ENCODE measurements around the gene KCNA2. TPM values are rescaled to one million over a fixed set of nuclear protein-coding genes. Genes with fewer than 3 reads are reported as not detected.

The KCNA2 gene
- total RNA-seq, 2 experiments from 2014 or later: 0.13 to 0.15 TPM

DNA sequence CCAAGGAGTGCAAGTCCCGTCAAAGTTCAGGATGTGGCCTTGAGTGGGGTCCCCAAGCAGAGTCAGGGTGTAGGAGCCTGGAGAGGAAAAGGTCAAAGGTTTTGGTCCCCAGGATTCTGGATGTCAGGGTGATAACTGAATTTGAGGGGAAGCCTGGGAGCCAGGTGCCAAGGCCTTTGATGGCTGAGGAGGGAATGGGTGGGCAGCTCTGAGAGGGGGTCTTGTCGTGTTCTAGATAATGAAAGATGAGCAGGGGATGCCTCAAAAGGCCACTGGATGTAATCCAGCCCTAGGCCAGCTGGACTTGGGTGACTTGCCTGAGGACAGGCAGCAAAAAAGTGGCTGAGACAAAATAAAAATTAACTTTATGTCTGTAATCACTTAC, 27.5 kb upstream of the KCNA2 start:
- ChIA-PET CTCF (interaction anchor here (2.0 to 5.8 kb wide), 4 partner anchors 13 to 147 kb away, joined by 10 to 37 read pairs (median 16); no protein-coding TSS in a partner anchor), POLR2A (no interaction called here)

DNA sequence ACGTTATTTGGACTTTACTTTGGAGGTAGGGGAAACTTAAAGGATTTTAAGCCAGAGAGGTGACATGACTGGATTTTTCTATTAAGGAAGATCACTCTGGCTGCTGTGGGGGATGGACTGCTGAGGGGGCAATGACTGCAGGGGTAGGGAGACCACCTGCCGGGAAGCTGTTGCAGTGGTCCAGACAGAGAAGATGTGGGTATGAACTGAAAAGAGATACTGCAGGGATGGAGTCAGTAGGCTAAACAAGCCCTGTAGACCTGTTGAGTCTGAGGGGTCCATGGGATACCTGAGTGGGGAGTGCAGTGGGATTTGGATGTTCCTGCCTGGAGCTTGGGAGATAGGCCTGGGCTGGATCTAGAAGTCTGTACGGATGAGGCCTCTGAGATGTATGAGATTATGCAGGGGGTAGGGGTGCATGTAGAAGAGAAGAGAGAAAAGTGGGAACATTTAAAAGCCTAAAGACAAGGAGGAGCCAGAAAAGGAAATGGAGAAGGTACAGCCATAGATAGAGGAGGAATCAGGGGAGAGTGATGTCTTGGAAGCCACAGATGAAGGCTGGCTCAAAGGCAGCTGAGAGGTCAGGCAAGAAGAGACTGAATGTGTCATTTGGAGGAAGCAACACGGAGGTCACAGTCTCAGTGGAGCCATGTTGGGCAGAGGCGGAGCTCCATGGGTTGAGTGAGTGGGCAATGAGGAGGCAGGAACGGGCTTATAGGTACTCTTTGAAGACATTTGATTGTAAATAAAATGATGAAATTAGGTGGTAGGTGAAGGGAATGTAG, 25.9 kb upstream of the KCNA2 start:
- CTCF ChIA-PET: interaction anchor here (1.0 to 4.5 kb wide), 6 partner anchors 9 to 149 kb away, joined by 3 to 27 read pairs (median 6); partner anchors contain the start of gene KCNA3
- POLR2A ChIA-PET: interaction anchor here (0.8 kb wide), 1 partner anchor 16 kb away, joined by 3 read pairs; no protein-coding TSS in a partner anchor

DNA sequence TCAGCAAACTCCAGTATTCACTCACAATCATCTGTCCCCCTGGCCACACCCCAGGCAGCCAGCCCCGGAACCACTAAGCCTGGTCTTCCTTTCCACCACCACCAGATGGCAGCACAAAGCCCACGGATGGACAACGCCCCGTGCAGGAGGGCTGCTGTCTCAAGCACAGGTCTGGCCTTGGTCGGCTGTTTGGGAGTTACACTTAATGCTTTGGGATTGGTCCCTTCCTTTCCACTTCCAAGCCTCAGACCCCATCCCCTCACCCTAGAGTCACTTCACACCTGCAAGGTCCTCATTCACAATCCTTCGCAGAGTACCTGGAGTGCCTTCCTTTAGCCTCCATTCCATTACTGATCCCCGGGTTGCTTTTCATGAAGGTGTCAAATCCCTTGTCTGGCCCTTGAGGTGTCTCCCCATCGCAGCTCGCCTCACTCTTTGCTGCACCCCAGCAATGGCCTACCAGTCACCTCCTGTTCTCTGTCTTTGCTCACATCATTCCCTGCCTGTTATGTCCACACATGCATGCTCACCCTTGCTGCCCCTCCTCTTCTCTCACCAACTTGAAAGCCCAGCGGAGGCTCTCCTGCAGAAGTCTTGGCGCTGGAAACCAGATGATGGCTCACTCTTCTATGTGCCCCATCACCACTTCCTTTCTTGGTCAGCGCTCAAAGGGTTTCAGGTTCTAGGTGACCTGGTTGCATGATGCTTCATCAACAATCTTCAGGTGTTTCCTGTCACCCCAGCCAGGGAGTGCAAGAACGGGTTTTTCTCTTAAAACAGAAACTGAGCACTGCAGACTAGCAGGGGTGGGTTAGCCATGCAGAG, 24.9 kb upstream of the KCNA2 start:
- POLR2A ChIA-PET: no interaction called here
- CTCF ChIA-PET: interaction anchor here (0.7 to 4.5 kb wide), 8 partner anchors 11 to 150 kb away, joined by 3 to 27 read pairs (median 6); partner anchors contain the start of gene KCNA3

DNA sequence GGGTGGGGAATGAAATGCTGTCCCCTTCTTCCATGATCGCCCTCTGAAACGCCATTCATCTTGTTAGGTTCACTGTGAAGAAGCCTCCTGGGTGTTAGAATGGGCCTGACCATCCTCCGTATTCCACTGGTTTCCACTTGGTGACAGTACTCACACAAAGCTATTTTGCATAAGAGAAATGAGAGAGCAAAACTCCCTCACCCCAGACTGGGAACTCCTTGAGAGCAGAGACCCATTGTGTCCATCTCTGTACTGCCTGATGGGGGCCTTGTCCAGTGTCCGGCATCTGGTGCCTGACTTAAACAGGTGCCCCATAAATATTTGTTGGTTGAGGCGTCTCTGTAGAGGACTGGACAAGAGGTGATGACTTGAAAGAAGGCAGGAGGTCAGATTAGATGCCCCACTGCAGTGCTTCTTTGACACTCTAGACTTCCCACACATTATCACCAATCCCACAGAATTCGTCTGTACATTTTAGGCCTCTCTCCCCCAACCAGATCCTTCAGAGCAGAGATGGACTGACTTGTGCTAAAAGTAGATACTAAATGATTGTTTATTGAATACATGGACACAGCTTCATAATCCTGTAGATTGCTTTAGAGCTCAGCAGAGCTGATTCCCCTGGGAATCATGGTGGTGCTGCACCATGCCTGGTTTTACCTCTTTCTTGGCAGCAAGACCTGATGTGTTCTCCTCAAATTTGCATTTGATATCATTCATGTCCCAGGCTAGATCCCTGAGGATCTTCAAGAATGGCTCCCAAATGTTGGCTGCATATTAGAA, 22.4 kb upstream of the KCNA2 start:
- ChIA-PET POLR2A (no interaction called here), CTCF (interaction anchor here (0.6 to 4.5 kb wide), 3 partner anchors 8 to 73 kb away, joined by 3 to 27 read pairs (median 3); no protein-coding TSS in a partner anchor)

DNA sequence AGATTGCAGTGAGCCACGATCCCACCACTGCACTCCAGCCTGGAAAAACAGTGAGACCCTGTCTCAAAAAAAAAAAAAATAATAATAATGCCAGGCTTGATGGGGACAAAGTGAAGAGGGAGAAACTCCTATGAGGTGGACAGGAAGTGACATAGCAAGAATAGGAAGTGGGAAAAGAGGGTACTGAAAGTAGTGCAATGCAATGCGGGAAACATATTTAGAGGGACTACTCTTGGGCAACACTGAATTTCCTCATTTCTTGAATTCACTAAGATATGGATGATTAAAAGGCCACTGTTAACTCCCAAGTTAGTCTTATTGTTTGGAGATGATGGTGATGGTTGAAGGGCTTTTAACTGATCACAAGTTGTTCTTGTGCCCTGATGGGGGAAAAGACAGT, 21.6 kb upstream of the KCNA2 start:
- ChIA-PET POLR2A (no interaction called here), CTCF (no interaction called here)

DNA sequence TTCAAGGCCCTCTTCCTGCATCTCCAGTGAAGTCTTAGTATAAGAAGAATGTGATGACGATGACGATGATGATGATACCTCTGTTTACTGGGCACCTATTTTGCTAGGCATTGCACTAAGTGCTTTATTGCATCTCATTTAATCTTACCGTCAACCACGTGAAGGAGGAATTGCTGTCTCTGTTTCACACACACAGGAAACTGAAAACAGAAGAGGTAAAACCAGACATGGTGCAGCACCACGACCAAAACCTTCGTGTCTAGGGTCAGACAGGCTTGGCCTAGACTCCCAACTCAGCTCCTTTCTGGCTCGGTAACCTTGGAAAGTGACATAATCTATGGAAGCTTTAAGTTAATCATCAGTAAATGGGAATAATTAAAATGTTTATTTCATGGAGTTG, 20.7 kb upstream of the KCNA2 start:
- ChIA-PET CTCF (interaction anchor here (0.7 kb wide), 2 partner anchors 22 to 154 kb away, joined by 3 read pairs; no protein-coding TSS in a partner anchor), POLR2A (no interaction called here)

DNA sequence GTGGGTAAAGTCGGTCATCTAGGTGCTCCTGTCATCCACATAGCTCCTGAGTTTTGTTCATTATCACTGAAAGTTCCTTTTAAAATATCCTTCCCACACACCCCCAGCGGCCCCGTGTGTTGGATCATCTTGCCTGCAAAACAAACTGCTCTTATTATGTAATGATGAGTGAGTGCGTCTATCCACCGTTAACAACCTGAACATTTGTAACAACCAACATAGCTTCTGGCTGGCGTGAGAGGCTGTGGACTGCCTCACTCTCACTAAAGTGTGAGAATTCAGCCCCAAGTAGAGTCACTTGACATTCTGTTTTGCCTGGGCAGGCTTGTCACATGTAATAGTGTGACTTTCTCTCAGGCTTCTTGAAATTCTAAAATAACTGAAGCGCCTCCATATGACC, 14.5 kb upstream of the KCNA2 start:
- POLR2A ChIA-PET: no interaction called here
- CTCF ChIA-PET: interaction anchor here (1.1 to 4.0 kb wide), 11 partner anchors 10 to 164 kb away, joined by 3 to 66 read pairs (median 10); partner anchors contain the start of gene KCNA3

DNA sequence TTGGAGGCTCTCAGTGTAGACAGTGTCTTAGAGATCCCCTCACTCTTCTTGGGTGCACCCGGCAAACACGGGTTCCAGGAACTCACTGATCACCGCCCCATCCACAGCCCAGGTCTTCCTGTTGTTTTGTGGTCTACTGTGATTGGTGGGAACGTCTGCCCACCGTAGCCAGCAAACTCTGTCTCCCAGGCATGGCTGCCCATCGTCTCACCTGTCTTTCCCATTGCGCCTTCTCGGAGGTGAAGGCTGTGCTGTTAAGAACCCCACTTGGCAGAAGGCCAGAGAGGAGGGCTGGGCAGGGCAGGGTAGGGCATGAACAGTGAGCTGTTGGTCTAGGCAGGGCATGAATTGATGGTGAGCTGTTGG, 14.1 kb upstream of the KCNA2 start:
- POLR2A ChIA-PET: no interaction called here

DNA sequence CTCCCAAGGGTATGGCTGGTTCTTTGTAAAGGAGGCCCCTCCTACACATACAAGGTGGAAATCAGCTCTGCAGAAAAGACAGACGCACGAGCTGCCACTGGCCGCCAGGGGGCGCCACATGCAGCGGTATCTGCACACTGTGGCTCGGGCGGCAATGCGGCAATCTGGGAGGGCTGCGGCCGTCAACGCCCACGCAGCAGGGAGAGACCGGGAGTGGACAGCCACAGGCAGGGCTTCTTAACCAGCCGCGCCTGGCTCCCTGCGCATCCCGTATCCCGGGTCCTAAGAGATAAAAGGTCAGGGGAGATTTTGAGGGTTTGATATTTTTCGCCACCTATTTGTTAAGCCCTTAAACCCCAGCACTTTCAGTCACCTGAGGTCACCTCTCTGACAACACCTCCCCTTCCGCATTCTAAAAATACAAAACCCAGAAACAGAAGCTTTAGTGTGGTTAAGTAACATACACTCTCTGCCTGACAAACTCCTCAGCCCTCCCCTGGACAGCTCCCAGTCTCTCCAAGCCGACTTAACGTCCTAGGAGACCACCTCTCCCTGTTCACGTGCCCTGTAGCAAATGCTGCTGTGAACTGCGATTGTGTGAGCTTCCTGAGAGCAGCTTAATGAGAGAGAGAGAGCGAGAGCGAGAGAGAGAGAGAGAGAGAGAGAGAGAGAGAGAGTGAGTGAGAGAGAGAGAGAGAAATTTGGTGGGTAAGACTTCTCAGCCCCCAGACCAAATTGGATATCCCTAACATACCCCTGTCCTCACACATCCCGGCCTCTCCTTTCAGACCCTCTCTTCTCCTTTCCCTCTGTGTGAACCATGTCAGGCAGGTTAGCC, 13.5 kb upstream of the KCNA2 start:
- CTCF ChIA-PET: interaction anchor here (0.6 to 4.0 kb wide), 31 partner anchors 10 to 211 kb away, joined by 3 to 66 read pairs (median 6); partner anchors contain the start of genes KCNA2 and KCNA3
- POLR2A ChIA-PET: interaction anchor here (0.6 to 1.0 kb wide), 3 partner anchors 54 to 163 kb away, joined by 3 to 5 read pairs (median 3); no protein-coding TSS in a partner anchor

More for the DNA sequence above, 14.1 kb upstream of the KCNA2 start:
- CTCF ChIA-PET: interaction anchor here (1.1 to 4.0 kb wide), 25 partner anchors 10 to 212 kb away, joined by 3 to 66 read pairs (median 8); partner anchors contain the start of genes KCNA2 and KCNA3

DNA sequence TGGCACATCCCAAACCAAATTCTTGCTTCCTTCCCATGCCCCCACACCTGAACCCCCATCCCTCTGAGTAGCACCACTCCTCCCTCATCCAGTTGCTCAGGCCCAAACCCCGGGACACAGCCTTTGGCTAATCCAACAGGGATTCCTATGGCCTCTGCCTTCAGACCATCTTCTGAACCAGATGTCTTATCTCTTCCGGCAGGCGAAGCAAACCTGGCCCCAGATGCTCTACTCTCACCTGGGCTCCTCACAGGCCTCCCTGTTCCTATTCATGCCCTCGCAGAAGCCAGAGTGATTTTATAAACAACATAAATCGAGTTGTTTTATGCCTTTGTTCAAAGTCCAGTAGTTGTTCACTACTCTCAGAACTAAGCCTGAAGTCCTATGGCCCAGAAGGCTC, 12.5 kb upstream of the KCNA2 start:
- CTCF ChIA-PET: interaction anchor here (0.6 to 4.0 kb wide), 26 partner anchors 9 to 210 kb away, joined by 3 to 66 read pairs (median 8); partner anchors contain the start of genes KCNA2 and KCNA3

DNA sequence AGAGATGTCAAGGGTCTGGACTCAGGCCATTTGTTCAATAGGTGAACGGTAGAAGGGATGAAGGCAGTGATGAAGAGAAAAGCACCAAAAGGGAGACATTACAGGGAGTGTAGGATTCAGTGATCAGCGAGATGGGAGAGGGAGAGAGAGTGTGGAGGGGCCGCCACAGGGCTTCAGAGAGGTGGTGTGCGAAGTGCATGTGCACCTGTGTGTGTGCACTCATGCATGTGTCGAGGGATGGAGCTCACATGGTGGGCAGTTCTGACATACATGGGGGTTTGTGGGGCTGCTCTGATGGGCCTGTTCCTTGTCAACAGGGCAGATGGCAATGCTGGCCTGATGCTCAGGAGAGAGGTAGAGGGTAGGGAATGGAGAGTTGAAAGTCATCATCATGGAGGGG, 11.4 kb upstream of the KCNA2 start:
- CTCF ChIA-PET: interaction anchor here (0.8 to 4.0 kb wide), 6 partner anchors 12 to 163 kb away, joined by 3 to 48 read pairs (median 9); no protein-coding TSS in a partner anchor
- POLR2A ChIA-PET: no interaction called here

More for the DNA sequence above, 12.5 kb upstream of the KCNA2 start:
- POLR2A ChIA-PET: interaction anchor here (0.6 to 1.0 kb wide), 3 partner anchors 55 to 163 kb away, joined by 3 to 5 read pairs (median 3); no protein-coding TSS in a partner anchor

DNA sequence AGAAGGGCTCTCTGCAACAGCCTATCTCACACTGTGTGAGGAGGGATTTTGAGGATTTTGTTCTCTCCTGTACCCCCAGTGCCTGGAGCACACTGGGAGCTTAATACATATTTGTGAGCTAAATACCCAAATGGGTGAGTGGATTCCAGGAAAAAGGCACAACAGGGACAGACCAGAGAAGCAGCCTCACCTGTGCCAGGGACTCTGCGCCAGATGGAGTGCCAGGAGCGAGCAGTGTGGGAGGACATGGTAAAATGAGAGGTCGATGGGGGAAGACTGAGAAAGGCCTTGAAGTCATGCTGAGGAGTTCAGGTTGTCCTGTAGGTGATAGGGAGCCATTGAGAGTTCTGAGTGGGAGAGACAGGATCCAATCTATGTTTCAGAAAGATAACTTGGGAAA, 11.0 kb upstream of the KCNA2 start:
- POLR2A ChIA-PET: no interaction called here
- CTCF ChIA-PET: interaction anchor here (0.7 to 3.1 kb wide), 5 partner anchors 18 to 164 kb away, joined by 3 to 18 read pairs (median 4); no protein-coding TSS in a partner anchor

DNA sequence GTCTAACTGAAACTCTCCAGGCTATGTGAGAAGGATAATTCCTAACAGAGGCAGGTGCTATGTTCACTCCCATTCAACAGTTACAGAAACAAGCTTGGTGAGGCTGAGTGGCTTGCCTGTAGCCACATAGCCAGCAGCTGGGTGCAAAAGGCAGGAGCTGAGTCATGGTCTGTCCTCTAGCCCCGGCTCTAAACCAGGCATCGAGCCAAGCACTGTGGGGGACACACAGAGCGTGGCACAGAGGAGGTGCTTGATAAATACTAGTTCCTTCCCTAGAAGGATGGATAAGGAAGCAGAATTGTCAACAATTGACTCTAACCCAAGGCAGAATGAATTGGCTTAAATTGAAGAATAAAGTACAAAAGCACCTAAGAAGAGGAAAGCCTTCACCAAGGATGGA, 10.4 kb upstream of the KCNA2 start:
- ChIA-PET POLR2A (no interaction called here), CTCF (interaction anchor here (0.6 to 2.4 kb wide), 7 partner anchors 13 to 705 kb away, joined by 3 to 14 read pairs (median 3); no protein-coding TSS in a partner anchor)

DNA sequence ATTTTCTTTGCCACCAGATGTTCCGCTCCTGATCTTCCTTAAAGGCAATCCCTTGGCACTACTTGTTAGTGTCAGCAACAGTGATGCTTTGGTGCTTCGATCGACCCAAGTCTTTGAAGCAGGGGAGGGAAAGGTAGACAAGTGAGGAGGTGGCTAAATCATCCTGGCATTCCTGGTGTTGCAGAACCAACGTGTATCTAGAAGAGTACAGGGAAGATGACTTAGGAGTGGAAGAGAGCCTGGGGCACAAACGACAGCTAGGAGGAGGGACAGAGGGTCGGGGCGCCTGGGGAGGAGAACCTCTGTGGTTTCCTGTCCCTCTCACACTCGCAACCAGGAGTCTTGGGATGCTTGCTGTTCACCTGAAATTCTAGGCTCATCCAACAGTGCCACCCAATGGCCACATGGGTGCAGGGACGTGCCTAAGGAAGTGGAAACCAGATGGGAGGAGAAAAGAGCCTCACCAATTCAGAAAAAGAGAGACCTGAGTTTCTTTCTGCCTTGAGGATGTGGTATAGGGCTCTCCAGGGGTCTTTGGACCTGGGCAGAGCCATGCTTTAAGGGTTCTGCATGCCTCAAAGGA, 9.5 kb upstream of the KCNA2 start:
- ChIA-PET POLR2A (no interaction called here), CTCF (interaction anchor here (0.7 to 2.4 kb wide), 5 partner anchors 10 to 165 kb away, joined by 3 to 14 read pairs (median 4); partner anchors contain the start of gene KCNA2)

DNA sequence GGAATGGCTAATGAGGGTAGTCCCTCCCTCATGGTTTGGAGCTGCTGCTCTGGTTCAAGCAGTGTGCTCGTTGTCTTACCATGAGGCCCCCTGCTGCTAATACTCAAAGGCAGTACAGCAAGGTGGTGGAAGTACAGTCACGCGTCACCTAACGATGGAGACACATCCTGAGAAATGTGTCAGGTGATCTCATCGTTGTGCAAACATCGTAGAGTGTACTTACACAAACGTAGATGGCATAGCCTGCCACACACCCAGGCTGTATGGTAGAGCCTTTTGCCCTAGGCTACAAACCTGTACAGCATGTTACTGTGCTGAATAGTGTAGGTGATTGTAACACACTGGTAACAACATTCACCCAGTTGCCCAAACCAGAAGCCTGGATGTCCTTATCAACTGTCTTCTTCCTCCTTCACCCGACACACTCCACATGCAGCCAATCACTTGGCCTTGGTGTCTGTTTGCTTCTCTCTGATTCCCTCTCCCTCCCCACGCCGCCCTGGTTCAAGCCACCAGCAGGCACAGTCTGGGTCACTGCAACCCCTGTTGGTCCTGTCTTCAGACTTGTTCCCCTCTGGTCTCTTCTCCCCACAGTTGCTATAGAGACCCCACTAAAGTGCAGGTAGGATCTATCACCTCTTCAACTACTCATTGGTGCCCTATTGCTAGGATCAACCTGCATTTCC, 6.0 kb upstream of the KCNA2 start:
- ChIA-PET POLR2A (no interaction called here), CTCF (interaction anchor here (0.6 to 7.8 kb wide), 4 partner anchors 87 to 169 kb away, joined by 4 to 48 read pairs (median 4); no protein-coding TSS in a partner anchor)

DNA sequence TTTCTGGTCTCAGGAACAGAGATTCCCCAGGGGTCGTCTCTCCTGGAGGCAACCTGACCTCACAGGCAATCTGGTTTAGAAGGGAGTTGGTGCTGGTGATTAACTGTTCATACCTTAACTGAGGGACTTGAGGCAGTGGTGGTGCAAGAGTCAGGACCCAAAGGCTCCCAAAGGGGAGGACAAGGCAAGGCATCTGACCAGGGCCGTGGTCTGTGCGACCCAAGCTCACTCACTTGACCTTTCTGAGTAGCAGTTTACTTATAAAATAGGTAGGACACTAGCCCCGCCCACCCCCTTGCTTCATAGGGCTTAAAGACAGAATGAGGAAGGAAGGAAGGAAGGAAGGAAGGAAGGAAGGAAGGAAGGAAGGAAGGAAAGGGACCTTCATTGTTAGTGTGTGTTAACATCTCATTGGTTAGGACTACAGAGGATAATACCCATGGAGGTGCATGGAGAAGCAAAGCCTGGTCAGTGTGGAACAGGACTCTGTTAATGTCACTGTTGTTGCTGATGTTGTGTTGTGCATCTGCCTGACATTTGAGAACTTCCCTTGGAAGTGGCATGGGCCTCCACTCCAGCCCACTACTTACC, 4.6 kb upstream of the KCNA2 start:
- CTCF ChIA-PET: interaction anchor here (1.1 to 7.8 kb wide), 3 partner anchors 8 to 171 kb away, joined by 4 to 48 read pairs (median 8); no protein-coding TSS in a partner anchor
- POLR2A ChIA-PET: no interaction called here

Data from activated CD8-positive, alpha-beta memory T cell treated with anti-CD3 and anti-CD28 coated beads for 36 hours (primary cell).